Skin of body (tissue), 2 donors: ENCODE results near the gene LRRC17. TPM values are rescaled to one million over a fixed set of nuclear protein-coding genes. Genes with fewer than 3 reads are reported as not detected.
A peak's percentile ranks its signal among the peaks of the same experiment; 100 is the strongest.
"Not testable (repeated sequence)": the region's sequence is repeated elsewhere in the genome, so short reads cannot be mapped to it uniquely, and the experiment has no call there.

Experiments
- DNase-seq: peaks from one replicate; lab custom pipeline; 2025; lab: John Stamatoyannopoulos, UW
- total RNA-seq: library from RNA; depleted of rRNA; stranded (reverse); fragments of >200 nt; gene quantifications from one replicate; pipeline ENCODE4 v1.2.3, GENCODE V29; 2014

LRRC17 gene
- total RNA-seq, 1 donor from 2014 or later: 92.4 TPM

GRCh38 chr7:102942181-102942866 is 29.5 kb downstream of the LRRC17 start:
- peak; percentile 60 for DNase-seq

- DNase-seq: peak; percentile 69
Measured at GRCh38 chr7:102942868-102943267, 30.1 kb downstream of the LRRC17 start.

GRCh38 chr7:102943423-102944169 is 30.8 kb downstream of the LRRC17 start:
- no peak for DNase-seq

- DNase-seq: no peak
Measured at GRCh38 chr7:102944241-102944640, 31.4 kb downstream of the LRRC17 start.

GRCh38 chr7:102951839-102952238 is 39.0 kb downstream of the LRRC17 start:
- DNase-seq: no peak

- DNase-seq: no peak
Measured at GRCh38 chr7:102953406-102953805, 40.6 kb downstream of the LRRC17 start.

GRCh38 chr7:102954359-102954758 is 41.6 kb downstream of the LRRC17 start:
- not testable (repeated sequence) for DNase-seq

- not testable (repeated sequence) for DNase-seq
Measured at GRCh38 chr7:102958004-102958403, 45.2 kb downstream of the LRRC17 start.

- DNase-seq: not testable (repeated sequence)
Measured at GRCh38 chr7:102961993-102962392, 49.2 kb downstream of the LRRC17 start.

- DNase-seq: no peak
Measured at GRCh38 chr7:102966465-102966864, 53.7 kb downstream of the LRRC17 start.

GRCh38 chr7:102967798-102968197 is 55.0 kb downstream of the LRRC17 start:
- no peak for DNase-seq

- no peak for DNase-seq
Measured at GRCh38 chr7:102973096-102973802, 60.4 kb downstream of the LRRC17 start.

- DNase-seq: no peak
Measured at GRCh38 chr7:102974366-102975236, 61.8 kb downstream of the LRRC17 start.

- DNase-seq: no peak
Measured at GRCh38 chr7:102975854-102976253, 63.1 kb downstream of the LRRC17 start.

GRCh38 chr7:102976493-102976892 is 63.7 kb downstream of the LRRC17 start:
- DNase-seq: no peak

GRCh38 chr7:102977586-102977985 is 64.8 kb downstream of the LRRC17 start:
- not testable (repeated sequence) for DNase-seq

GRCh38 chr7:102978284-102978683 is 65.5 kb downstream of the LRRC17 start:
- no peak for DNase-seq

GRCh38 chr7:102979670-102980069 is 66.9 kb downstream of the LRRC17 start:
- no peak for DNase-seq

GRCh38 chr7:102981451-102981850 is 68.7 kb downstream of the LRRC17 start:
- no peak for DNase-seq

- DNase-seq: no peak
Measured at GRCh38 chr7:102982235-102982634, 69.4 kb downstream of the LRRC17 start.

GRCh38 chr7:102983602-102984001 is 70.8 kb downstream of the LRRC17 start:
- DNase-seq: peak; percentile 1
